ENCODE measurements around the gene OVOL1.

DNA sequence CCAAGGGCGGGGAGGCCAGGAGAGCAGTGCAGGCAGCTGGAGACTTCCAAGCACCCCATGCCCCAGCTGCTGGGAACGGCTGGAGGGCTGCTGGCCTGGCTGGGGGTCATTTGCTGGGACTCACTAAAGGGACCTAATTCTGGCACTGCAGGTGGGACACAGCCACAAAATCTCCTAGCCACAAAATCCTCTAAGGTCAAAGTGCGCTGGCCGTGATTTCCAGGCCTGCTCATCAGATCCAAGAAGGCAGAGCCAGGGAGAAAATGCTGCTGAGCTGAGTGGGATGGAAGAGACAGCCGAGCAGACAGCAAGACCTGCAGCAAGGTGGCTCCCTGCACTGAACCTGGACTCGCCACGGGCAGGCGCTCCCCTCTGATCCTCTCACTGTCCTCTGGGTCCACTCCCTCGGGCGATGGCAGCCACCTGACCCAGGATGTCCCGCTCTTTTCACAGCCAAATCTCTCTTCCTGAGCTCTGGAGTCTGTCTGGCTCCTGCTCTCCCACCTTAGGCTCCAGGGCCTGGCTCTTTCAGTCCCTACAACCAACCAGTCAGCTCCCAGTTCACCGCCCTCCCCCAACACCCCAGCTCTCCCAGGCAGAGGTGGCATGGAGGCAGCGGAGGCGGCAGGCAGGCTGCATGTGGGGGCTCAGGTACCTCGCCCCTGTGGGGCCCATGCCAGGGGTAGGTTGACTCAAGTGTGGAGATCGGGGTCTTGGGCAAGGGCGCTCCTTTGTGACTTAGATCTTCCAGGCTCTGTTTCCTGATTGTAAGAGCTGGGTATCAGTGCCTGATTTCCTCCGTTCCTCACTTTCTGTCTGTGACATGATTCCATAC is 14.5 kb downstream of the OVOL1 start:
- TF ChIP-seq, protein P1, sequence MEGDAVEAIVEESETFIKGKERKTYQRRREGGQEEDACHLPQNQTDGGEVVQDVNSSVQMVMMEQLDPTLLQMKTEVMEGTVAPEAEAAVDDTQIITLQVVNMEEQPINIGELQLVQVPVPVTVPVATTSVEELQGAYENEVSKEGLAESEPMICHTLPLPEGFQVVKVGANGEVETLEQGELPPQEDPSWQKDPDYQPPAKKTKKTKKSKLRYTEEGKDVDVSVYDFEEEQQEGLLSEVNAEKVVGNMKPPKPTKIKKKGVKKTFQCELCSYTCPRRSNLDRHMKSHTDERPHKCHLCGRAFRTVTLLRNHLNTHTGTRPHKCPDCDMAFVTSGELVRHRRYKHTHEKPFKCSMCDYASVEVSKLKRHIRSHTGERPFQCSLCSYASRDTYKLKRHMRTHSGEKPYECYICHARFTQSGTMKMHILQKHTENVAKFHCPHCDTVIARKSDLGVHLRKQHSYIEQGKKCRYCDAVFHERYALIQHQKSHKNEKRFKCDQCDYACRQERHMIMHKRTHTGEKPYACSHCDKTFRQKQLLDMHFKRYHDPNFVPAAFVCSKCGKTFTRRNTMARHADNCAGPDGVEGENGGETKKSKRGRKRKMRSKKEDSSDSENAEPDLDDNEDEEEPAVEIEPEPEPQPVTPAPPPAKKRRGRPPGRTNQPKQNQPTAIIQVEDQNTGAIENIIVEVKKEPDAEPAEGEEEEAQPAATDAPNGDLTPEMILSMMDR (IDR thresholded peaks at IDR 0.05): no peak
- TF ChIP-seq POLR2A (IDR thresholded peaks at IDR 0.05): no peak
- no peak for TF ChIP-seq EP300 (IDR thresholded peaks at IDR 0.05)
